Measurements from ENCODE around the gene NEURL2. TPM values are rescaled to one million over a fixed set of nuclear protein-coding genes. Genes with fewer than 3 reads are reported as not detected.

Gene NEURL2
- total and polyA plus RNA-seq, 10 donors, result 2.7 to 19.4 (median 5.5) TPM

- TF ChIP-seq CTCF (IDR thresholded peaks at IDR 0.05 in 8 of 11, conservative IDR thresholded peaks at IDR 0.05 in 3 of 11) (no peak), POLR2A (IDR thresholded peaks at IDR 0.05) (no peak), POLR2AphosphoS5 (IDR thresholded peaks at IDR 0.05) (no peak)
- Histone ChIP-seq H3K27ac (peak overlapping the region in 1 of 8 donors; percentile 27), H3K4me3 (no peak overlapping the region), H3K4me1 (peaks cover 14 to 65% (median 40%) of the 10 kb centered on the region in 6 donors), H3K36me3 (no peaks in the 10 kb centered on the region), H3K9me3 (no peaks in the 10 kb centered on the region), H3K27me3 (replicated peaks in 1 of 7) (peaks cover 0 to 36% (median 5%) of the 10 kb centered on the region in 7 donors)
- 35 to 63% (median 49%) methylated on average over 5 of the region's 5 CpGs for WGBS, 5 donors
- no peak for DNase-seq
- intact Hi-C loops (cut with DNase I; ENCODE audit: low total_unique reads), result no loop called here
Measured at GRCh38 chr20:45913116-45913515, 22.1 kb upstream of the NEURL2 start.

- intact Hi-C loops (cut with DNase I; ENCODE audit: low total_unique reads), result no loop called here
- Histone ChIP-seq H3K36me3 (no peaks in the 10 kb centered on the region), H3K27ac (peak overlapping the region in 6 of 8 donors; percentile 56 to 86 (median 80)), H3K4me1 (peaks cover 14 to 59% (median 34%) of the 10 kb centered on the region in 6 donors), H3K4me3 (peak overlapping the region in 6 of 8 donors; percentile 35 to 78 (median 46)), H3K27me3 (replicated peaks in 1 of 7) (peaks cover 0 to 36% (median 5%) of the 10 kb centered on the region in 7 donors), H3K9me3 (no peaks in the 10 kb centered on the region)
- TF ChIP-seq POLR2AphosphoS5 (IDR thresholded peaks at IDR 0.05) (no peak), CTCF (IDR thresholded peaks at IDR 0.05 in 8 of 11, conservative IDR thresholded peaks at IDR 0.05 in 3 of 11) (no peak), POLR2A (IDR thresholded peaks at IDR 0.05) (no peak)
- no peak for DNase-seq
- 25 to 37% (median 32%) methylated on average over 4 of the region's 4 CpGs for WGBS, 5 donors
Measured at GRCh38 chr20:45912344-45912682, 21.3 kb upstream of the NEURL2 start.

- DNase-seq, result peak; percentile 87
- 1 to 3% (median 2%) methylated on average over 16 to 58 of the region's 58 CpGs for WGBS, 5 donors
- TF ChIP-seq CTCF (IDR thresholded peaks at IDR 0.05 in 8 of 11, conservative IDR thresholded peaks at IDR 0.05 in 3 of 11) (no peak), POLR2A (IDR thresholded peaks at IDR 0.05) (no peak), POLR2AphosphoS5 (IDR thresholded peaks at IDR 0.05) (peak; percentile 65 to 82 (median 78))
- H3K27ac ChIP-seq, result peak within 1 kb of the TSS in 7 of 8 donors; percentile 51 to 86 (median 79)
- H3K4me3 ChIP-seq, result peak within 1 kb of the TSS; percentile 31 to 78 (median 46)
- no peaks in the 10 kb centered on the region for H3K9me3 ChIP-seq
- intact Hi-C loops (cut with DNase I; ENCODE audit: low total_unique reads), result no loop called here
- H3K4me1 ChIP-seq, result peaks cover 14 to 59% (median 34%) of the 10 kb centered on the region in 6 donors
- peaks cover 0 to 36% (median 5%) of the 10 kb centered on the region in 7 donors for H3K27me3 ChIP-seq (replicated peaks in 1 of 7)
- no peaks in the 10 kb centered on the region for H3K36me3 ChIP-seq
Measured at GRCh38 chr20:45911486-45912343, 20.7 kb upstream of the NEURL2 start, which contains the start of gene PLTP. TSS of gene PLTP (minus strand) at chr20:45912155. CDS start at chr20:45911452, 703 bp downstream.

Data from spleen (tissue), 11 donors.